Bronchial epithelial cell (primary cell): ENCODE data around the gene POLR2H. TPM values are rescaled to one million over a fixed set of nuclear protein-coding genes. Genes with fewer than 3 reads are reported as not detected.

ENCODE experiments used
- DNase-seq: peaks from one replicate; pipeline ENCODE4 v3.0.0-alpha.2; 2010; ENCODE audit warnings: low read depth
- FAIRE-seq: peaks from 2 replicates; lab custom pipeline; 2011; peaks lifted over from hg19 to GRCh38; lab: Jason Lieb, UNC
- H3K27me3 ChIP-seq: 2 replicates; pipeline ENCODE4 v1.5.1; 2011; ENCODE audit warnings: low read length; ENCODE audit not compliant: control insufficient read depth, insufficient read depth
- H3K36me3 ChIP-seq: 2 replicates; pipeline ENCODE4 v1.5.1; 2011; ENCODE audit warnings: low read length; ENCODE audit not compliant: control insufficient read depth, insufficient read depth
- H3K4me3 ChIP-seq: 2 replicates; pipeline ENCODE4 v1.5.1; 2011; ENCODE audit warnings: mild to moderate bottlenecking, low read depth, low read length, control low read depth
- CTCF ChIP-seq: IDR thresholded peaks from 2 replicates; pipeline ENCODE4 v1.5.1; 2011; ENCODE audit warnings: mild to moderate bottlenecking, moderate library complexity, low read length, control low read depth, inconsistent platforms; ENCODE audit not compliant: insufficient read depth, severe bottlenecking
- total RNA-seq: library from RNA; depleted of rRNA; stranded (reverse); fragments of >200 nt; gene quantifications from 2 replicates; pipeline ENCODE4 v1.2.1, GENCODE V29; 2014

Gene POLR2H
- total RNA-seq, 1 donor from 2014 or later, result 112 TPM

GRCh38 chr3:184383033-184383740 is 21.7 kb downstream of the POLR2H start:
- TF ChIP-seq CTCF, result no peak
- H3K36me3 ChIP-seq, result no peaks in the 10 kb centered on the region
- peaks cover 33% of the 10 kb centered on the region for H3K27me3 ChIP-seq
- H3K4me3 ChIP-seq, result no peak overlapping the region
- FAIRE-seq (no peak), DNase-seq (no peak)

GRCh38 chr3:184384342-184384741 is 22.8 kb downstream of the POLR2H start:
- no peak for TF ChIP-seq CTCF
- peaks cover 24% of the 10 kb centered on the region for H3K27me3 ChIP-seq
- FAIRE-seq, result no peak
- DNase-seq, result no peak
- H3K36me3 ChIP-seq, result no peaks in the 10 kb centered on the region
- H3K4me3 ChIP-seq, result no peak overlapping the region

- no peak for FAIRE-seq
- peaks cover 22% of the 10 kb centered on the region for H3K27me3 ChIP-seq
These were observed 23.4 kb downstream of the POLR2H start for GRCh38 chr3:184384856-184385422.

GRCh38 chr3:184386047-184386806 is 24.7 kb downstream of the POLR2H start:
- FAIRE-seq (no peak), DNase-seq (no peak)
- Histone ChIP-seq H3K36me3 (no peaks in the 10 kb centered on the region), H3K27me3 (peaks cover 14% of the 10 kb centered on the region), H3K4me3 (no peak overlapping the region)
- no peak for TF ChIP-seq CTCF

More at GRCh38 chr3:184384856-184385422, 23.4 kb downstream of the POLR2H start:
- DNase-seq, result no peak
- TF ChIP-seq CTCF, result no peak
- no peak overlapping the region for H3K4me3 ChIP-seq
- no peaks in the 10 kb centered on the region for H3K36me3 ChIP-seq

- FAIRE-seq, result no peak
These were observed 25.7 kb downstream of the POLR2H start for GRCh38 chr3:184387174-184387714.

More at GRCh38 chr3:184387174-184387714, 25.7 kb downstream of the POLR2H start:
- Histone ChIP-seq H3K36me3 (no peaks in the 10 kb centered on the region), H3K27me3 (peaks cover 5% of the 10 kb centered on the region), H3K4me3 (no peak overlapping the region)
- TF ChIP-seq CTCF, result no peak
- DNase-seq, result no peak
